ENCODE measurements around the gene NHLRC2.

Gene NHLRC2

GRCh38 chr10:113858541-113858940 lies 4.1 kb downstream of the NHLRC2 start:
- in situ Hi-C loops (cut with MboI; ENCODE audit: low pct_unique_long_range_greater_than_20kb, low sequenced_read_pairs, unreplicated experiment), result no loop called here
- no peak for DNase-seq (ENCODE audit: low spot score)
- TF ChIP-seq CTCF (IDR thresholded peaks at IDR 0.05; ENCODE audit: extremely low read depth, insufficient read depth, missing control alignments), result no peak

- peak; percentile 33 for DNase-seq (ENCODE audit: low spot score)
- in situ Hi-C loops (cut with MboI; ENCODE audit: low pct_unique_long_range_greater_than_20kb, low sequenced_read_pairs, unreplicated experiment), result no loop called here
- no peak for TF ChIP-seq CTCF (IDR thresholded peaks at IDR 0.05; ENCODE audit: extremely low read depth, insufficient read depth, missing control alignments)
Measured at GRCh38 chr10:113859261-113859660, 4.8 kb downstream of the NHLRC2 start.

- in situ Hi-C loops (cut with MboI; ENCODE audit: low pct_unique_long_range_greater_than_20kb, low sequenced_read_pairs, unreplicated experiment), result no loop called here
- TF ChIP-seq CTCF (IDR thresholded peaks at IDR 0.05; ENCODE audit: extremely low read depth, insufficient read depth, missing control alignments), result no peak
- no peak for DNase-seq (ENCODE audit: low spot score)
Measured at GRCh38 chr10:113865901-113866300, 11.4 kb downstream of the NHLRC2 start.

- no peak for DNase-seq (ENCODE audit: low spot score)
- in situ Hi-C loops (cut with MboI; ENCODE audit: low pct_unique_long_range_greater_than_20kb, low sequenced_read_pairs, unreplicated experiment), result no loop called here
- no peak for TF ChIP-seq CTCF (IDR thresholded peaks at IDR 0.05; ENCODE audit: extremely low read depth, insufficient read depth, missing control alignments)
Measured at GRCh38 chr10:113866551-113867394, 12.3 kb downstream of the NHLRC2 start.

- no peak for TF ChIP-seq CTCF (IDR thresholded peaks at IDR 0.05; ENCODE audit: extremely low read depth, insufficient read depth, missing control alignments)
- in situ Hi-C loops (cut with MboI; ENCODE audit: low pct_unique_long_range_greater_than_20kb, low sequenced_read_pairs, unreplicated experiment), result no loop called here
- DNase-seq (ENCODE audit: low spot score), result no peak
Measured at GRCh38 chr10:113867904-113868303, 13.4 kb downstream of the NHLRC2 start.

- in situ Hi-C loops (cut with MboI; ENCODE audit: low pct_unique_long_range_greater_than_20kb, low sequenced_read_pairs, unreplicated experiment), result no loop called here
- no peak for TF ChIP-seq CTCF (IDR thresholded peaks at IDR 0.05; ENCODE audit: extremely low read depth, insufficient read depth, missing control alignments)
- DNase-seq (ENCODE audit: low spot score), result no peak
Measured at GRCh38 chr10:113869789-113870188, 15.3 kb downstream of the NHLRC2 start.

Data from GM13977 (cell line).